ENCODE data around the gene CBFA2T3.

The CBFA2T3 gene

DNA sequence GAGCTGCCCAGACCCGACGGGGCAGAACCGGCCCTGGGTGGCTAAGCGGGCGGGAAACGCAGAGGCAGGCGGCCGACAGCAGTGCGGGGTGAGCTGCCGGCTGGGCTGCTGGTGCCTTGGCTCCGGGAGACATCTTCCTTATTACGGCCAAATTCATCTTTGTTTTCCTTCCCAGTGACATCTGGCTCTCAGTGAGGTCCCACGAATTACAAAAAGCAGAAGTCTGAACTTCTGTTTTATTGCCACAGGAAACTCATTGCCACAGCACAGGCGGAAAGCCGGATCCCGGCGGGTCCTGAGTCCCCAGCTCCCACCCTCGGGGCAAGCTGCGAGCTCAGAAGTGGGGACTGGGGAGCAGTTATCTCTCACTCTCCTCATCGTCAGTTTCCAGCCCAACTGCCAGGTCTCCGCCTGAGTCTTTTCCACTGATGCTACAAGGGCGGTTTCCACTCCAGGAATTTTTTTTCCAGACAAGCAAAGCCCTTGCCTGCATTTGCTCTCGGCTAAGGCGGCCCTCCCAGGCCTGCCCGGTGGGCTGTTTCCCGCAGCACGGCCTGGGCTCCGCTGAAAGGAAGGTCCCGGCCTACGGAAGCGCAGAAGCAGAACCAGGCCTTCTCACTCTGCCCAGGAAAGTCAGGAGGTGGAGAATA lies 40.3 kb downstream of the CBFA2T3 start:
- DNase-seq: peak; percentile 56

GRCh38 chr16:88936008-88936555 lies 40.9 kb downstream of the CBFA2T3 start:
- DNase-seq: no peak

- DNase-seq: no peak
These were observed 42.8 kb downstream of the CBFA2T3 start for GRCh38 chr16:88934066-88934667.

- no peak for DNase-seq
These were observed 44.1 kb downstream of the CBFA2T3 start for GRCh38 chr16:88932929-88933328.

GRCh38 chr16:88931936-88932335 lies 45.1 kb downstream of the CBFA2T3 start:
- no peak for DNase-seq

GRCh38 chr16:88931373-88931900 lies 45.6 kb downstream of the CBFA2T3 start:
- no peak for DNase-seq

GRCh38 chr16:88930716-88931115 lies 46.3 kb downstream of the CBFA2T3 start:
- no peak for DNase-seq

DNA sequence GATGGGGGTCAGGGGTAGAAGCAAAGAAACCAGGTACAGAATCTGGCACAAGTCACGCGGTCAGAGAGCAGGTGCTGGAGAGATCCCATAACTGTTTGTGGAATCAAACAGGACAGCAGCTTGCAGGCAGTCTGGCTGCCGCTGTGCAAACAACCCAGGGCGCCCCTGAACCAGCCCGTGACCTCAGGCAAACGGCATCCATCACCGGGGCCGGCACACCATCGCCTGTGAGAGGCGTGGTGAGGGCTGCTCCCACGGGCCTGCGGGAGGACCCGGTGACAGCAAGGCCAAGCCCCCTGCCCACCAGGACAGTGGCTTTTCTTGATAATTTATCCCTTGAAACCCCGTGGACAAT lies 47.9 kb downstream of the CBFA2T3 start:
- DNase-seq: no peak

DNA sequence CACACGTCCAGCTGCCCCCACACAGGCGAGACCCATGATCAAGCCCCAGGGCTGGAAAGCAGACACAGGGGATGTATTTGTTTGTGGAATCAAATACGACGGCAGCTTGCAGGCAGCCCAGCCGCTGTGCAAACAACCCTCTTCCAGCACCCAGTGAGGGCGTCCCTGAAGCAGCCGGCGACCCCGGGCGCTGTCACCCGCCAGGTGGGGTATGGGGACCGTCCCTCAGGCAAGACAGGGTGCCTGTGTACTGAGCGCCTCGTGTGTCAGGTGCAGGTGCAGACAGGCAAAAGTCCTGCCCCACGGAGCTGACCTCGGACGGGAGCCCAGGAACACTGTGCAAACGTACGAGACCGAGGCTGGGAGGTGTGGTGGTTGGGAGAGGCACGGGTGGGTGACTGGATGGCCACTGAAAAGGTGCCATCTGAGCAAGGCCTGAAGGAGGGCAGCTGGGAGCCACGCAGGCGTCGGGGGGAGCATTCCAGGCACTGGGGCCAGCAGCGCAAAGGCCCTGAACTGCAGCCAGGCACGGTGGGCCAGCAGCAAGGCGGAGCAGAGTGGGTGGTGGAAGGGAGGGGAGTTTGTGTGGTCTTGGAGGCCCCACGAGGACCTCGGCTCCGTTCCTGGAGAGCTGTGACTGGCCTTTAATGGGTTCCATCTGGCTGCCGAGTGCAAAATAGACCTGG lies 48.5 kb downstream of the CBFA2T3 start:
- no peak for DNase-seq

DNA sequence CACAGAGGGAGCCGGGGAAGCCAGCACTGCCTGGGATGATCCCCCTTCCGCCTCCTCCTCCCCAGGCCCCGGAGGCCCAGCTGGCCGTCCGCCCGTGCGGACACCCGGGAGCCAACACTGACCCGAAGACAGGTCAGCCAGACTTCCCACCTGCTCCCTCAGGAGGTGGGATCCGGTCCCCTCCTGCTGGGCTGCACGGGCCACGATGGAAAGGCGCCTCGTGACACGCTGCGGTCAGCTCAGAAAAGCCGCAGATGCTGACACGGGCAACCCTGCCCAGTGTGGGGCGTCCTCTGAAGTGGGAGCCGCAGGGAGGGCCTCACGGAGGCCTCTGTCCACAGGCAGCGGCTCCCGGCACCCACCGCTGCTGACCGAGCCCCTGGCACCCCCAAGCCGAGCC lies 49.3 kb downstream of the CBFA2T3 start:
- DNase-seq: no peak

- DNase-seq: no peak
These were observed 50.0 kb downstream of the CBFA2T3 start for GRCh38 chr16:88927010-88927409.

DNA sequence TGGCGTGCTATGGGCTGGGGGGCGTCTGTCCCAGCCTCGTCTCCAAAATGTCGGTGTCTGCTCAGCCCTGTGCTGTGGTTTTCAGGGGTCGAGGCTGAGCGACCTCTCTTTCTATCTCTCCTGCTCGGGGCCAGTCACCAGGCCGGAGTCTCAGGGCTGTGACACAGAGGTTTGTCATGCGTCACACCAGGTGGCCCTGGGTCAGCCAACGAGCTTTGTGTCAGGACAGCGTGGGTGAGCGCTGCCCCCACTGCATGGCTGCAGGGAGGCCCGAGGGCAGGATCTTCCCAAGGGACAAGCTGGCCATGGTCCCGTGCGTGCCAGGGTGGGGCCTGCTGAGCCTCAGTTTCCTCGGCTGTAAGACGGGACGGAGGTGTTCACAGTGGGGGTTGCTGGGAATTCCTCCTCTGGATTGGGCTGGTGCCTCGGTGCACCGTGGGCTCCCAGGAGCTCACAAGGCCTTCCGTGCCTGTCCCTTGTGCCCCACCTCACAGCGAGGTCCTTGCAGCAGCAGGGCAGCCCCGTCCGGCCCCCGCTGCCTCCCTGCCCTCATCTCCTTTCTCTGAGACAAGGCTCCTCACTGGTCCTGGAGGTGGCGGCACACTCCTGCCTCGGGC lies 50.5 kb downstream of the CBFA2T3 start:
- DNase-seq: no peak

DNA sequence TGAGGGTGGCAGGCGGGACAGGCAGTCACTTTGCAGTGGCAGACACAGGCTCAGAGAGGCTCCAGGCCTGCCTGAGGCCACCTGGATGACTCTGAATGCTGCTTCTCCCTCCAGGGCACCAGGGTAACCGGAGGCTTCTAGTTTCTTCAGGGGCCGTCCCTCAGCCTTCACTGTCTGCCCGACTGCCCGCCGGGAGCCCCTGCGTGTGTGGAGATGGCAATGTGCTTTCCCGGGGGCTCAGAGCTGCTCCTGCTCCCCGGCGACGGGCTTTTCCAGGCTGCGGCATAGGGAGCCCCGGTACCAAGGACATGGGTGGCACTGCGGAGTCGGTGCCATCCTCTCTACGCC lies 51.5 kb downstream of the CBFA2T3 start:
- no peak for DNase-seq

DNA sequence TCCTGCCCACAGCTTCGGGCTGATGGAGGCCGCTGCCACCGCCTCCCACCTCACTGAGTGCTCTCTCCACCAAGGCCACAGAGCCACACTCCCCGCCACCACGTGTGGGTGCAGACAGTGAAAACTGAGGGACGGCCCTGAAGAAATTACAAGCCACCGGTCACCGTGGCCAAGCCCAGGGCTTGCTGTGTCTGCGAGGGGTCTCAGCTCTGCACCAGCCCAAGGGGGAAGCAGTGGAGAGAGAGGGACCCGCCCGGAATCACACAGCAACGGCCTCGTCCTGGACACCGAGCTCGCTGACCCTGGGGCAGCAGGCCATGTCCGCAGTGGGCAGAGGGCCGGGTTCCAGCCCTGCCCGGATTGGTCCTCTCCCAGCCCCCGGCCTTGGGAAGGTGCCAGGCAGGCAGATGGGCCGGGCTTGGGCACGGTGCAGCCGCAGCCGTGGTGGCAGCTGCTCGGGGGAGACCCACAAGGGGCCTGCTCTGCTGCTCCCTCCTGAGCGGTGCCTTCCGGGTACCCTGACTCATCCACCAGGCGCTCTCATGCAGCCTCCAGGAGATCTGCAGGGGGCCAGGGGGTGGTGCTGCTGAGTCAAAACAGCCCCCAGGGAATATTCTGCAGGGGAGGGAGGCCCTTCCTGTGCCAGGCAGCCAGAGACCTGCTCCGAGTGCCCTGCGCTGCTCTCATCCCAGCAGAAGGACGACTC lies 52.0 kb downstream of the CBFA2T3 start:
- DNase-seq: no peak

- no peak for DNase-seq
These were observed 52.8 kb downstream of the CBFA2T3 start for GRCh38 chr16:88923926-88924833.

DNA sequence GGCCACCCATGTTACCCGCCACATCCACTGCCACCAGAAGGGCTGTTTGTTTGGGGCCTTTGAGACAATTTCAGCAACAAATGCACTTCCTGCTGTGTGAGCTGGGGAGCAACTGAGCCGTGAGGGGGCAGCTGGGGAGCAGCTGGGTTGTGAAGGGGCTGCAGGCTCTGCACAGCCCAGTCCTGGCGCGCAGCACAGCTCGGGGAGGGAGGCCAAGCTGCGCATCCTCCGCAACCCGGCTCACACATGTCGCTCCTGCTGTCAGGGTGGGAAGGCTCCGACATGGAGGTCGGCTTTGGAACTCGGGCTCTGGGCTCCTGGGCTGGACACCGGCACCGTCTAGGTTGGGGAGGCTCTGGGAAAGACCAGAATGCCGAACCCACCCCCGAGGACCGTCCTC lies 53.6 kb downstream of the CBFA2T3 start:
- DNase-seq: no peak

GRCh38 chr16:88922826-88923410 lies 54.1 kb downstream of the CBFA2T3 start:
- no peak for DNase-seq

DNA sequence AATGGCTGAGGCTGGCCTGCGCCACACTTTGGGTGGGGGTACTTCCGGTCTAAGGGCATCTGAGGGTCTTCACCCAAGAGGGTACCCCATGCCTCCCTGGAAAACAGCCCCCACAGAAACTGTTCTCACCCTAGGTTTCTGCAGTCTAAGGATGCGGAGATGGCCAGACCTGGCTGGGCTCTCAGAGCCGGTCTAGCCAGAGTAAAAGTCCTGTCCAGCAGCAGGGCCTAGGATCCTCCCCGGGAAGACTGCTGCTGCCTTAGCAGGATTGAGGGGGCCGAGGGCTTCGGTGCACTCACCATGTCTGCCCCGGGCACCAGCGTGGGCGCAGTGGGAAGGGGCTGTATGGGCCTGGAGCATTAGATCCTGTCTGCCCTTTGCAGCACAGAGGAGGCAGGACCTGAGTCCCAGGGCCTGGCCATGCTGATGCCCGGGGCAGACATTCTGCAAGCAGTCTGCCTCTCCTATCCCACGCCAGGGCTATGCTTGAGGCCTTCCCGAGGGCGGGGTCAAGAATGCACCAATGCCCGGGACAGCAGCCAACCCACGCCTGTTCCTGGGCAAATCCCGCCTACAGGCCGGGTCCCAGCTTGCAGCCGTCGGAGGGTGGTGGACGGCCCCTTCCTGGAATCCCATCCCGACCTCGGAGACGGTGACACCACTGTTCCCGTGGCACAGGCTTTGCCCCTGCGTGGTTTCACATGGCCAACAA lies 54.7 kb downstream of the CBFA2T3 start:
- DNase-seq: no peak

DNA sequence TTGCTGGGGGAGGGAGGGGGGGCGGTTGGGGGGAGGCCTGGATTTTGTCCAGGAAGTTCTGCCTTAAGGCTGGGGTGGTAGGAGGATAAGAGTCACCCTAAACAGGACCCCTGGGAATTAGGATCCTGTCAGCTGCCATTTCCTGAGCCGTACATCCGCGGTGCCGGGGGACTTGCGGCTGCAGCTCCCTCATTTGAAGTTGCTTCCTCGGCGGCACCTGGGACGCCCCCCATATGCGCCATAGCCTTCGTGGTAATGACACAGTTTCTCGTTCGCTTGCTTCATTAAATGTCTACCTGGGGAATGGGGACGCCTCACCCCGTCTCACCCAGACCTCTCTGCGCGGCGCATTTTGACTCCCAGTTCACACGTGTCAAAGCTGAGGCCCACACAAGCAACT lies 55.4 kb downstream of the CBFA2T3 start:
- no peak for DNase-seq

All from SIG-M5 (cell line).